ENCODE measurements around the gene TCHP. TPM values are rescaled to one million over a fixed set of nuclear protein-coding genes. Genes with fewer than 3 reads are reported as not detected.

The TCHP gene
- total RNA-seq, 4 donors from 2014 or later = 15.7 to 31.7 (median 20.0) TPM

DNA sequence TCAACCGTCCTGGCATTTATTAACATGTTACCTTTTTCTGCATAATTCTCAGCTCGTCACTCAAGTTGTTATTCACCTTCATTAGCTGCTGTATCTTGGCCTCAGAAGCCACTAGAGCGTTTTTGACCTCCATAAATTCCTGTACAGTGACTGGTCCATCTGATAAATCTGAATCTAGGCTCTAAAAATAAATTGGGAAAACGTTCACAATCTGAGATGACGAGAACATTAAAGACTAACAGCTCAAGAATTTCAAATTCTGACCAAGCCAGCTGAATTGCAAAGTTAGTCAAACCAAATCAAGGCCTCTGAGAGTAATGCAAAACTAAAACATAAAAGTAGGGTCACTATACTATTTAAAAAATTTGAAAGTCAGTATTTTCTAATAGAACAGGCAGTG is 51.1 kb downstream of the TCHP start:
- H3K36me3 ChIP-seq = peaks cover 21 to 100% (median 21%) of the 10 kb centered on the region in 3 donors
- H3K4me1 ChIP-seq = peaks cover 6 to 39% (median 6%) of the 10 kb centered on the region in 3 donors
- DNase-seq = no peak
- H3K9me3 ChIP-seq = no peaks in the 10 kb centered on the region
- intact Hi-C loops (cut with DNase I) = no loop called here
- H3K27me3 ChIP-seq = no peaks in the 10 kb centered on the region
- no peak for TF ChIP-seq POLR2A (IDR thresholded peaks at IDR 0.05)
- TF ChIP-seq, protein P1, sequence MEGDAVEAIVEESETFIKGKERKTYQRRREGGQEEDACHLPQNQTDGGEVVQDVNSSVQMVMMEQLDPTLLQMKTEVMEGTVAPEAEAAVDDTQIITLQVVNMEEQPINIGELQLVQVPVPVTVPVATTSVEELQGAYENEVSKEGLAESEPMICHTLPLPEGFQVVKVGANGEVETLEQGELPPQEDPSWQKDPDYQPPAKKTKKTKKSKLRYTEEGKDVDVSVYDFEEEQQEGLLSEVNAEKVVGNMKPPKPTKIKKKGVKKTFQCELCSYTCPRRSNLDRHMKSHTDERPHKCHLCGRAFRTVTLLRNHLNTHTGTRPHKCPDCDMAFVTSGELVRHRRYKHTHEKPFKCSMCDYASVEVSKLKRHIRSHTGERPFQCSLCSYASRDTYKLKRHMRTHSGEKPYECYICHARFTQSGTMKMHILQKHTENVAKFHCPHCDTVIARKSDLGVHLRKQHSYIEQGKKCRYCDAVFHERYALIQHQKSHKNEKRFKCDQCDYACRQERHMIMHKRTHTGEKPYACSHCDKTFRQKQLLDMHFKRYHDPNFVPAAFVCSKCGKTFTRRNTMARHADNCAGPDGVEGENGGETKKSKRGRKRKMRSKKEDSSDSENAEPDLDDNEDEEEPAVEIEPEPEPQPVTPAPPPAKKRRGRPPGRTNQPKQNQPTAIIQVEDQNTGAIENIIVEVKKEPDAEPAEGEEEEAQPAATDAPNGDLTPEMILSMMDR (IDR thresholded peaks at IDR 0.05) = no peak
- H3K4me3 ChIP-seq = no peak overlapping the region
- peak overlapping the region in 3 of 4 donors; percentile 56 to 67 (median 56) for H3K27ac ChIP-seq
- 74 to 80% methylated on average over 5 of the region's 5 CpGs for WGBS, 2 donors

DNA sequence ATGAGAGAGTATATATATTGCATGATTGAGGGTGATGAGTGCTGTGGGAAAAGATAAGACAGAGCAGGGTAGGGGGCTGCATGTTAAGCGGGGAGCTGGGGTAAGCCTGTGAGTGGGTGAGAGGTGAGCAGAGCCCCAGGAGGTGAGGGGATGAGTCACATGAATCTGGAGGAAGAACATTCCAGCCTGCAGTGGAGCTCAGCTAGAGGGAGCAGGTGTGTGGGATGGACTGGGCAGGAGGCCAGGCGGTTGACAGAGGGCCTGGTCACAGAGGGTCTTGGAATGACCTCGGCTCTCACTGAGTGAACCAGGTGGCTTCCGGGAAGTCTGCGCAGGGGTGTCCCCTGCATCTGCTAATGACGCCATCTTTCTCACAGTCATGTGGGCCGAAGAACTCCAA is 51.7 kb downstream of the TCHP start:
- 85% methylated on average over 7 of the region's 7 CpGs for WGBS, 2 donors
- Histone ChIP-seq H3K36me3 (peaks cover 19 to 100% (median 21%) of the 10 kb centered on the region in 3 donors), H3K27ac (peak overlapping the region in 3 of 4 donors; percentile 16 to 56 (median 21)), H3K27me3 (no peaks in the 10 kb centered on the region), H3K9me3 (no peaks in the 10 kb centered on the region), H3K4me1 (peaks cover 5 to 33% (median 6%) of the 10 kb centered on the region in 3 donors), H3K4me3 (no peak overlapping the region)
- intact Hi-C loops (cut with DNase I) = no loop called here
- no peak for DNase-seq
- no peak for TF ChIP-seq POLR2A (IDR thresholded peaks at IDR 0.05)
- TF ChIP-seq, protein P1 (IDR thresholded peaks at IDR 0.05) = no peak

DNA sequence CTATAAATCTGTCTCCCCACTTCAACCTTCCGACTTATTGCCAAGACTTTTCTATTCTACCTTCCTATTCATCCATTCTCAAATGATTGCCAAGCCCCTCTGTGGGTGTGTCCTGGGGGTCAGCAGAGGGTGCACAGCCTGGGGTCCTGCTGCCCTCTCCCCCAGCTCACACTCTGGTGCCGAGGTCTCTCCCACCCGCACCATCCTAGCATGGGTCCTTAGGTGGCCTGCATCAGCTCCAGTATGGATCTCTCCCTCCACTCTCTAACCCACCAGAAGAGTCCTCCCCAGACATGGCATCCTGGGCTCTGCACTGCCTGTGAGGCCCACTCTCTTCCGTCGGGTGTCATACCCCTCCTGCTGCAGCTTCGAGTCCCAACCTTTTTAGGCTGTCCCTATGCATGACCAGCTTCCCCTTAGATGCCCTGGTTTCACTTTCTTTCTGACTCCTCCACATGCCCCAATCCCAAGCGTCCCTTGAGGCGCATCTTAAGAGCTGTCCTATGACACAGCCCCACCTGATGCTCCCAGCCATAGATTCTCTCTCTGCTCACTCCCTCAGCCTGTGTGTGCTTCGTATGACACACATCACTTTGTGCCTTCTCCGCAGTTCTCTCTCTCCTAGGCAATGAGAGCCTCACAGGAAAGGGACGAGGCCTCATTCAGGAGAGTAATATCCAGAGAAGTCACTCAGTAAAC is 52.2 kb downstream of the TCHP start:
- no peak overlapping the region for H3K4me3 ChIP-seq
- H3K27ac ChIP-seq = peak overlapping the region in 3 of 4 donors; percentile 16 to 56 (median 21)
- intact Hi-C loops (cut with DNase I) = no loop called here
- DNase-seq = no peak
- TF ChIP-seq POLR2A (IDR thresholded peaks at IDR 0.05) = no peak
- TF ChIP-seq, protein P1 (IDR thresholded peaks at IDR 0.05) = no peak
- peaks cover 0 to 28% (median 6%) of the 10 kb centered on the region in 3 donors for H3K4me1 ChIP-seq
- peaks cover 14 to 100% (median 21%) of the 10 kb centered on the region in 3 donors for H3K36me3 ChIP-seq
- 81 to 93% methylated on average over 9 to 11 of the region's 11 CpGs for WGBS, 2 donors
- no peaks in the 10 kb centered on the region for H3K9me3 ChIP-seq
- H3K27me3 ChIP-seq = no peaks in the 10 kb centered on the region

DNA sequence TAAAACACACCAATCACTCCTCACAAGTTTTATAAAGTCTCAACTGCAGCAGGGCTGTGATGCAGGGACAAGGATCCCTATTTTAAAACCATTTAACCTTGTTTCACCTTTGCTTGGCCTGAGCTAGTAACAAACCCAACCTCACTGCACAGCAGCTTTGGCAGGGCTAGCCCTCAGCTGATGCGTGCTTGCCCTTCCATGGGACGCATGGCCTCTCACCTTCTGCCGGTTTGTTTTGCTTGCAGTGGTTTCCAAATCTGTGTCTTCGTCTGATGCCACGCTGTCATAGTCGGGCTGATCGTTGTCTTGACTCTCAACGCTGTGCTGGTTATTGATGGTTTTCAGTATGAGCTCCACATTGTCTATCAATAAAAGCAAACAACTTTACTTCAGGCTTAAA is 52.8 kb downstream of the TCHP start:
- DNase-seq = no peak
- intact Hi-C loops (cut with DNase I) = no loop called here
- Histone ChIP-seq H3K4me1 (peaks cover 0 to 22% (median 6%) of the 10 kb centered on the region in 3 donors), H3K9me3 (no peaks in the 10 kb centered on the region), H3K4me3 (no peak overlapping the region), H3K27me3 (no peaks in the 10 kb centered on the region), H3K36me3 (peaks cover 14 to 100% (median 21%) of the 10 kb centered on the region in 3 donors), H3K27ac (peak overlapping the region in 2 of 4 donors; percentile 16 to 56)
- TF ChIP-seq POLR2A (IDR thresholded peaks at IDR 0.05) = no peak
- TF ChIP-seq, protein P1 (IDR thresholded peaks at IDR 0.05) = no peak
- whole genome bisulfite sequencing, 2 donors = 81 to 91% methylated on average over 8 of the region's 8 CpGs

DNA sequence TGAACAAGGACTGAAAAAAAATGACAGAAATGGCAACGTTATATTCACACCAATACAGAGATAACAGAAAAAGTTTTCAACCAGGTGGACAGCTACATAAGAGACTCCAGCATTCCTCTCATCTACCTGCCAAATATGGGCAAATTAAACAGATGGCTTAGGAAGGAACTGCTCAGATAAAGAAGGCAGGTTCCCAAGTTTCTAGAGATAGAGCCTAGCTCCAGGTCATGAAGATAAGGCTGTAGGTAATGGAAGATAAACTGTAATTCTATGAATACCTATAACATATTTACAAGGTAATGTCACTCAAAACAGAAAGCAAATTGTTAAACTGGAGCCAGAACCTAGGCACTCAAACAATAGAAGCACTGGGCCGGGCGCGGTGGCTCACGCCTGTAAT is 53.6 kb downstream of the TCHP start:
- intact Hi-C loops (cut with DNase I) = no loop called here
- peaks cover 0 to 14% (median 0%) of the 10 kb centered on the region in 3 donors for H3K4me1 ChIP-seq
- H3K27me3 ChIP-seq = no peaks in the 10 kb centered on the region
- no peaks in the 10 kb centered on the region for H3K9me3 ChIP-seq
- no peak overlapping the region for H3K4me3 ChIP-seq
- 94 to 95% methylated on average over 5 of the region's 5 CpGs for WGBS, 2 donors
- DNase-seq = no peak
- H3K36me3 ChIP-seq = peaks cover 14 to 100% (median 21%) of the 10 kb centered on the region in 3 donors
- no peak overlapping the region for H3K27ac ChIP-seq
- TF ChIP-seq, protein P1 (IDR thresholded peaks at IDR 0.05) = no peak
- TF ChIP-seq POLR2A (IDR thresholded peaks at IDR 0.05) = no peak
